ENCODE results near the gene RTN1. TPM values are rescaled to one million over a fixed set of nuclear protein-coding genes. Genes with fewer than 3 reads are reported as not detected.

Gene RTN1
- total and polyA plus RNA-seq, 2 of the 8 experiments (the other 6 are each of a cell fraction or from before 2014, with no cell fraction given): 2.8 to 4.9 TPM

DNA sequence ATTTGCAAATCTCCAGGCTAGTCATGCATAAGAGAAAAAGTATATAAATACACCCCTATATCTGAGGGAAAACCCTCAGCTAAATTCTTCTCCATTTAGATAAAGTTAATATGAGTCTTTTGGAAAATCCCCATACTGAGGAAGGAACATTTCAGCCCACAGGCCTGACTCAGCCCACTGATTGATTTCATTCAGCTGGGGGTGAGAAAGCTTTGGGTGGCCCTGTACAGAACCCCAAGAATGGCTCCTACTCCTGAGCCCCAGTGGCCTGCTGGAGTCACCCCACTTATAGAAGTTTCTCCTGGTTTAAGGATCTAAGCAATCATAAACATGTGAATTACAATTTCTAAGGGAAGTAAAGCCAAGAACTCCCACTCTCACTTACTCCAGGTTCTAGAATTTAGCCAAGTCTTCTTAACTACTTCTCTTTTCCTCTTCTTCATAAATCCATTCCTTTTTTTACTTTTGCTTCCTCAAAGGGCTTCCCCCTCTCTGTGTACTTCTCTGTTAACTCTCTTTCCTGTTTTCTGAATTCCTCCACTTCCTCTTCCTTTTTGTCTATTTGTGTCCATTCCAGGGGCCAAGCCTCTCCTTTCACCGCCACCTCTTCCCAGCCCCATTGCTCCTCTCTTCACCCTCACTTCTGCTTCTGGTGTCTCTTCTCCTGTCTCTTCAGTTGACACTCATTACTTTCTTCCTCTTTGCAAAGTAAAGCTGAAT is 21.0 kb downstream of the RTN1 start:
- H4K8ac ChIP-seq (ENCODE audit: extremely low read depth, insufficient read depth, low read length): no peak overlapping the region
- WGBS, 2 experiments (ENCODE audit: extremely low coverage in 1 of 2, insufficient coverage in 1 of 2, insufficient read length in 1 of 2, insufficient replicate concordance in 2 of 2, low coverage in 1 of 2, low lambda C conversion rate in 2 of 2, missing lambda C conversion rate in 1 of 2): 100% methylated on average over 1 of the region's 1 CpG; no CpG with 5 or more reads in 1 of the 2 experiments
- no peak overlapping the region for H3K4me3 ChIP-seq (ENCODE audit: extremely low read depth in 1 of 4, insufficient read depth in 2 of 4, low read depth in 3 of 4, low read length in 4 of 4)
- no peak overlapping the region for H3K9ac ChIP-seq (replicated peaks in 1 of 4; ENCODE audit: extremely low read depth in 1 of 4, low read depth in 3 of 4, low read length in 3 of 4)
- no peak overlapping the region for H2AK5ac ChIP-seq (ENCODE audit: low read depth, low read length)
- TF ChIP-seq CHD2 (IDR thresholded peaks at IDR 0.05; ENCODE audit: low read length) (no peak), EP300 (IDR thresholded peaks at IDR 0.05; ENCODE audit: borderline replicate concordance in 1 of 2, low read depth in 2 of 2, low read length in 2 of 2) (no peak)
- H4K91ac ChIP-seq (replicated peaks; ENCODE audit: insufficient read length, low read length): no peak overlapping the region
- no peaks in the 10 kb centered on the region for H3K9me3 ChIP-seq (ENCODE audit: insufficient read depth in 2 of 2, low read depth in 1 of 2, low read length in 1 of 2)
- H2BK5ac ChIP-seq (ENCODE audit: low read depth, low read length): no peak overlapping the region
- no peak overlapping the region for H3K27ac ChIP-seq (ENCODE audit: low read depth, low read length)
- H2BK20ac ChIP-seq (ENCODE audit: low read length): no peak overlapping the region
- H4K20me1 ChIP-seq (replicated peaks in 1 of 2; ENCODE audit: control insufficient read depth in 1 of 2, insufficient read depth in 2 of 2, low read length in 2 of 2): no peaks in the 10 kb centered on the region
- no peak overlapping the region for H3K18ac ChIP-seq (ENCODE audit: extremely low read depth, low read length)
- no peak overlapping the region for H3K14ac ChIP-seq (ENCODE audit: insufficient read length)
- H3K79me2 ChIP-seq (ENCODE audit: control insufficient read depth in 1 of 2, insufficient read depth in 2 of 2, low read length in 2 of 2): no peaks in the 10 kb centered on the region
- no peak overlapping the region for H3K4ac ChIP-seq (replicated peaks; ENCODE audit: insufficient read length, low read depth, low read length)
- no peaks in the 10 kb centered on the region for H3K27me3 ChIP-seq (replicated peaks in 1 of 4; ENCODE audit: control insufficient read depth in 3 of 4, extremely low read depth in 1 of 4, insufficient read depth in 3 of 4, low read length in 3 of 4)
- H2BK12ac ChIP-seq (ENCODE audit: low read depth, low read length): no peak overlapping the region
- no peak overlapping the region for H4K5ac ChIP-seq (ENCODE audit: insufficient read length, low read depth, low read length)
- no peak overlapping the region for H3K23ac ChIP-seq (ENCODE audit: insufficient read length)
- ChIA-PET POLR2A (ENCODE audit: partially characterized antibody) (no interaction called here), CTCF (ENCODE audit: partially characterized antibody) (interaction anchor here (0.9 kb wide), 1 partner anchor 58 kb away, joined by 3 read pairs; no protein-coding TSS in a partner anchor)
- no peaks in the 10 kb centered on the region for H3K79me1 ChIP-seq (ENCODE audit: low read depth, low read length)
- no peak overlapping the region for H2BK15ac ChIP-seq (ENCODE audit: low read length)
- no peaks in the 10 kb centered on the region for H3K4me1 ChIP-seq (replicated peaks in 1 of 4; ENCODE audit: control insufficient read depth in 3 of 4, insufficient read depth in 4 of 4, low read length in 3 of 4)
- FAIRE-seq (no peak), DNase-seq (ENCODE audit: low read depth in 1 of 2, low spot score in 2 of 2) (no peak)
- H2AFZ ChIP-seq (ENCODE audit: low read length): no peak overlapping the region
- H3K4me2 ChIP-seq (ENCODE audit: insufficient read depth in 1 of 2, low read depth in 2 of 2, low read length in 2 of 2): no peak overlapping the region
- no peaks in the 10 kb centered on the region for H3K23me2 ChIP-seq (ENCODE audit: low read depth, low read length)
- H3K36me3 ChIP-seq (ENCODE audit: control insufficient read depth in 2 of 4, insufficient read depth in 4 of 4, low read length in 3 of 4): no peaks in the 10 kb centered on the region
- H2BK120ac ChIP-seq (replicated peaks; ENCODE audit: low read depth, low read length): no peak overlapping the region
- no peak overlapping the region for H3K56ac ChIP-seq (replicated peaks; ENCODE audit: insufficient read length, low read depth, low read length)

Data from H1 (cell line).